GM12878 (cell line): ENCODE results near the gene CXCL14. TPM values are rescaled to one million over a fixed set of nuclear protein-coding genes. Genes with fewer than 3 reads are reported as not detected.

Source experiments
- NKRF ChIP-seq: fragments of 450-650 bp; conservative IDR thresholded peaks from 2 replicates; pipeline ENCODE4 v1.6.1; 2017; ENCODE audit warnings: mild to moderate bottlenecking, moderate library complexity
- polyA plus RNA-seq, 11 experiments: library from polyadenylated mRNA; depleted of rRNA in 4 of 11; unstranded in 6 of 11; stranded (reverse) in 5 of 11; fragments of >200 nt; fragmentation: Nextera tagmentation in 4 of 11; fragmentation: Illumina TruSeq in 1 of 11; extraction: Ambion mirVana in 4 of 11; extraction: Trizol in 1 of 11; gene quantifications; 1 replicate in 1 of 11; 2 replicates in 10 of 11; pipeline versions ENCODE4 v1.2.1 to v1.2.3, GENCODE V29; 2011 to 2016; ENCODE audit warnings: inconsistent platforms in 2 of 11, missing spikeins in 2 of 11, low read depth in 1 of 11
- total RNA-seq, 4 experiments: library from RNA; depleted of rRNA in 3 of 4; stranded (reverse); fragments of >200 nt in 3 of 4; fragmentation: Illumina TruSeq in 1 of 4; extraction: Trizol in 1 of 4; gene quantifications; 2 replicates each; pipeline versions ENCODE4 v1.2.1 to v1.2.3, GENCODE V29; 2013 to 2021
- TF ChIP-seq, protein P1 (sequence below): IDR thresholded peaks from 2 replicates; pipeline ENCODE4 v1.6.1; 2012; ENCODE audit warnings: improper control_type of control experiment, low read depth, low read length; ENCODE audit not compliant: insufficient replicate concordance

CXCL14 gene
- total and polyA plus RNA-seq, 10 of the 15 experiments (the other 5 are each of a cell fraction or from before 2014, with no cell fraction given), result 0.05 TPM; not detected in 9

DNA sequence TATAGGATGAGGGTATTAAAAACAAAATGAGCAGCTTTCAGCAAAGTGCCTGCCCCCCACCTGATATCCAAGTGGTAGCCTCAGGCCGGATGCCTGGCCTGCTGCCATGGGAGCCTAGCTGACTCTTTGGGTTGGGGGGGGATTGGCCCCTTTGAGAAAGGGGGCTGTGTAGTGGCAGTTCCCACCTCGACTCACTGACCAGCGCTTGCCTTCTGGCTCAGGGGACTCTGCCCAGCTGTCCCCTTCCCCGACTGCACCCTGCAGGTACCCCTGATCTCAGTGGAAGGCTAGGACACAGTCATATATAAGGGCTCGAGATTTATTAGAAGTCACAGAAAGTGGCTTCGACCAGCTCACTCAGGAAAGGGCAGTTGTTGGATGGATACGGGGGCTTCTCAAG lies 41.5 kb downstream of the CXCL14 start (continued):
- TF ChIP-seq, protein P1, sequence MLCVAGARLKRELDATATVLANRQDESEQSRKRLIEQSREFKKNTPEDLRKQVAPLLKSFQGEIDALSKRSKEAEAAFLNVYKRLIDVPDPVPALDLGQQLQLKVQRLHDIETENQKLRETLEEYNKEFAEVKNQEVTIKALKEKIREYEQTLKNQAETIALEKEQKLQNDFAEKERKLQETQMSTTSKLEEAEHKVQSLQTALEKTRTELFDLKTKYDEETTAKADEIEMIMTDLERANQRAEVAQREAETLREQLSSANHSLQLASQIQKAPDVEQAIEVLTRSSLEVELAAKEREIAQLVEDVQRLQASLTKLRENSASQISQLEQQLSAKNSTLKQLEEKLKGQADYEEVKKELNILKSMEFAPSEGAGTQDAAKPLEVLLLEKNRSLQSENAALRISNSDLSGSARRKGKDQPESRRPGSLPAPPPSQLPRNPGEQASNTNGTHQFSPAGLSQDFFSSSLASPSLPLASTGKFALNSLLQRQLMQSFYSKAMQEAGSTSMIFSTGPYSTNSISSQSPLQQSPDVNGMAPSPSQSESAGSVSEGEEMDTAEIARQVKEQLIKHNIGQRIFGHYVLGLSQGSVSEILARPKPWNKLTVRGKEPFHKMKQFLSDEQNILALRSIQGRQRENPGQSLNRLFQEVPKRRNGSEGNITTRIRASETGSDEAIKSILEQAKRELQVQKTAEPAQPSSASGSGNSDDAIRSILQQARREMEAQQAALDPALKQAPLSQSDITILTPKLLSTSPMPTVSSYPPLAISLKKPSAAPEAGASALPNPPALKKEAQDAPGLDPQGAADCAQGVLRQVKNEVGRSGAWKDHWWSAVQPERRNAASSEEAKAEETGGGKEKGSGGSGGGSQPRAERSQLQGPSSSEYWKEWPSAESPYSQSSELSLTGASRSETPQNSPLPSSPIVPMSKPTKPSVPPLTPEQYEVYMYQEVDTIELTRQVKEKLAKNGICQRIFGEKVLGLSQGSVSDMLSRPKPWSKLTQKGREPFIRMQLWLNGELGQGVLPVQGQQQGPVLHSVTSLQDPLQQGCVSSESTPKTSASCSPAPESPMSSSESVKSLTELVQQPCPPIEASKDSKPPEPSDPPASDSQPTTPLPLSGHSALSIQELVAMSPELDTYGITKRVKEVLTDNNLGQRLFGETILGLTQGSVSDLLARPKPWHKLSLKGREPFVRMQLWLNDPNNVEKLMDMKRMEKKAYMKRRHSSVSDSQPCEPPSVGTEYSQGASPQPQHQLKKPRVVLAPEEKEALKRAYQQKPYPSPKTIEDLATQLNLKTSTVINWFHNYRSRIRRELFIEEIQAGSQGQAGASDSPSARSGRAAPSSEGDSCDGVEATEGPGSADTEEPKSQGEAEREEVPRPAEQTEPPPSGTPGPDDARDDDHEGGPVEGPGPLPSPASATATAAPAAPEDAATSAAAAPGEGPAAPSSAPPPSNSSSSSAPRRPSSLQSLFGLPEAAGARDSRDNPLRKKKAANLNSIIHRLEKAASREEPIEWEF, result no peak
- no peak for TF ChIP-seq NKRF
- TF ChIP-seq, all 136 proteins: peak for 0
